ENCODE results near the gene NCAPG2. TPM values are rescaled to one million over a fixed set of nuclear protein-coding genes. Genes with fewer than 3 reads are reported as not detected.
A peak's percentile ranks its signal among the peaks of the same experiment; 100 is the strongest.

Gene NCAPG2
- total RNA-seq, 1 donor from 2014 or later, result 46.1 TPM

DNA sequence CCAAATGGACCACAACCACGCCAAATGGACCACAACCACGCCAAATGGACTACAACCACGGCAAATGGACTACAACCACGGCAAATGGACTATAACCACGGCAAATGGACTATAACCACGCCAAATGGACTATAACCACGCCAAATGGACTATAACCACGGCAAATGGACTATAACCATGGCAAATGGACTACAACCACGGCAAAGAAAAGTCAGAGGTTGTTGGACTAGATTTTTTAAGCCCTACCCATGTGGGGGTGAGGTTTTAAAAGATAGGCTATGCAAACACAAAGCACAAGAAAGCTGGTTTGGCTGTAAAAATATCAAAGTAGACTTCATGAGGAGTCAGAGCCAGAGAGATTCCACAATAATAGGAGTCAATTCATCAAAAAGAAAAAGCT is 55.8 kb downstream of the NCAPG2 start:
- H3K4me1 Mint-ChIP-seq (ENCODE audit: unreplicated experiment), result peaks cover 4% of the 10 kb centered on the region

GRCh38 chr7:158648168-158648567 is 56.4 kb downstream of the NCAPG2 start:
- Mint-ChIP-seq H3K9me3 (peaks cover 4% of the 10 kb centered on the region), H3K4me1 (ENCODE audit: unreplicated experiment) (peaks cover 4% of the 10 kb centered on the region), H3K27me3 (no peaks in the 10 kb centered on the region), H3K4me3 (no peak overlapping the region), H3K27ac (no peak overlapping the region), H3K36me3 (peaks cover 19% of the 10 kb centered on the region)
- no peak for TF ChIP-seq CTCF (conservative IDR thresholded peaks at IDR 0.05)
- no peak for DNase-seq (ENCODE audit: extremely low spot score, unreplicated experiment)

More for the DNA sequence above, 55.8 kb downstream of the NCAPG2 start:
- Mint-ChIP-seq H3K27ac (no peak overlapping the region), H3K27me3 (no peaks in the 10 kb centered on the region), H3K36me3 (peaks cover 19% of the 10 kb centered on the region), H3K4me3 (no peak overlapping the region), H3K9me3 (peaks cover 4% of the 10 kb centered on the region)
- TF ChIP-seq CTCF (conservative IDR thresholded peaks at IDR 0.05), result no peak
- no peak for DNase-seq (ENCODE audit: extremely low spot score, unreplicated experiment)

GRCh38 chr7:158647475-158647792 is 57.2 kb downstream of the NCAPG2 start:
- H3K9me3 Mint-ChIP-seq, result peaks cover 4% of the 10 kb centered on the region
- peaks cover 4% of the 10 kb centered on the region for H3K4me1 Mint-ChIP-seq (ENCODE audit: unreplicated experiment)
- H3K27me3 Mint-ChIP-seq, result no peaks in the 10 kb centered on the region
- peak; percentile 3 for TF ChIP-seq CTCF (conservative IDR thresholded peaks at IDR 0.05)
- H3K4me3 Mint-ChIP-seq, result no peak overlapping the region
- peaks cover 19% of the 10 kb centered on the region for H3K36me3 Mint-ChIP-seq
- H3K27ac Mint-ChIP-seq, result no peak overlapping the region
- no peak for DNase-seq (ENCODE audit: extremely low spot score, unreplicated experiment)

DNA sequence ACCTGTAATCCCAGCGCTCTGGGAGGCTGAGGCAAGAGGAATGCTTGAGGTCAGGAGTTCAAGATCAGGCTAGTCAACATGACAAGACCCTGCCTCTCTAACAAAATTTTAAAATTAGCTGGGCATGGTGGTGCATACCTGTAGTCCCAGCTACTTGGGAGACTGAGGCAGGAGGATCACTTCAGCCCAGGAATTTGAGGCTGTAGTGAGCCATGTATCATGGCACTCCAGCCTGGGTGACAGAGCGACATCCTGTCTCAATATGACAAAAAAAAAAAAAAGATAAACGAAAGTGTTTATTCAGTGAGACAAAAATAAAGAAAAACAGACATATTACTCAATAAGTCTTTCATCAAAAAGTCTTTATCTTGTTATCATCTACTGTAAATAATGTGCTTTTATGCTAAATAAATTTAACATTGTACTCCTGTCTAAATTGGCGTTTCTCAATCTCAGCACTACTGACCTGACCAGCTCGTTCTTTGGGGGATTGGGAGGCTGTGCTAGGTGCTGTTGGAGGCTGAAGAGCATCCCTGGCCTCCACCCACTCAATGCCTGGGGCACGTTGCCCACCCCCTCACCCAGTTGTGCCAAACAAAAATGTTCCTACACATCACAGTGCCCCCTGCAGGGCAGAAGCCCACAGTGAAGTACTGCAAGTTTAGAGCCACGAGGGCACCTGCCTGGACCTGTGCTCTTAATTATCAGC is 57.7 kb downstream of the NCAPG2 start:
- peaks cover 4% of the 10 kb centered on the region for H3K4me1 Mint-ChIP-seq (ENCODE audit: unreplicated experiment)
- peak; percentile 67 for TF ChIP-seq CTCF (conservative IDR thresholded peaks at IDR 0.05)
- no peaks in the 10 kb centered on the region for H3K27me3 Mint-ChIP-seq
- no peak overlapping the region for H3K27ac Mint-ChIP-seq
- no peak overlapping the region for H3K4me3 Mint-ChIP-seq
- peaks cover 4% of the 10 kb centered on the region for H3K9me3 Mint-ChIP-seq
- DNase-seq (ENCODE audit: extremely low spot score, unreplicated experiment), result no peak
- peaks cover 20% of the 10 kb centered on the region for H3K36me3 Mint-ChIP-seq

DNA sequence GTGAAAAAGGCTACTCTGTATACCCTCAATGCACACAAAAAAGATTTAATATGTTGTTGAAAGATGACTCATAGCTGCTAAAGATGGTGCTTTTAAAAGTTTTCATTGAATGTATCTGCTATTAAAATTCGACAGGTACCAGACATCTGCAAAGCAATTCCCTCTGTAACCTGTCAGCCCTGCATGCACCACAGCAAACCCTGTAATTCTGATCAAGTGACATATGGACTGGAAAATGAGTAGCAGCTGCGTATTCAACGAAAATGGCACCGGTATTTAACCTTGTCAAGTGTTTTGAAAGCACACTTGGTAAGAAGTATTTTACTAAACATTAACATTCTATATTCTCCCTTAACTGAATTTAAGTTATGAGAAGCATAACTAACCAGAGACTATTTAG is 58.8 kb downstream of the NCAPG2 start:
- Mint-ChIP-seq H3K9me3 (peaks cover 4% of the 10 kb centered on the region), H3K27me3 (no peaks in the 10 kb centered on the region), H3K36me3 (peaks cover 18% of the 10 kb centered on the region), H3K27ac (no peak overlapping the region), H3K4me1 (ENCODE audit: unreplicated experiment) (peaks cover under 1% of the 10 kb centered on the region), H3K4me3 (no peak overlapping the region)
- no peak for DNase-seq (ENCODE audit: extremely low spot score, unreplicated experiment)
- TF ChIP-seq CTCF (conservative IDR thresholded peaks at IDR 0.05), result no peak

Data from type B pancreatic cell (in vitro differentiated cells).